A549 (cell line): ENCODE results near the gene ZFX.

Experiments used
- ESRRA ChIP-seq: fragments of 150-350 bp; IDR thresholded peaks from 2 replicates; pipeline ENCODE4 v1.6.1; 2014; ENCODE audit warnings: mild to moderate bottlenecking, low read length, borderline replicate concordance
- NFE2L2 ChIP-seq: fragments of 150-350 bp; conservative IDR thresholded peaks from 2 replicates; pipeline ENCODE4 v1.6.1; 2014; ENCODE audit warnings: low read length
- RAD21 ChIP-seq, 2 experiments: fragments of >200 bp in 1 of 2; sonication (Bioruptor Twin) in 1 of 2; formaldehyde crosslinking in 1 of 2; IDR thresholded peaks in 1 of 2; conservative IDR thresholded peaks in 1 of 2; 2 replicates in 1 of 2; 3 replicates in 1 of 2; pipeline ENCODE4 v1.6.1; 2012 to 2018; ENCODE audit warnings: inconsistent platforms in 1 of 2
- RNF2 ChIP-seq: fragments of 200-600 bp; sonication (generic); IDR thresholded peaks from 2 replicates; pipeline ENCODE4 v1.6.1; 2016; ENCODE audit warnings: low read depth, mild to moderate bottlenecking, antibody characterized with exemption, moderate library complexity, borderline replicate concordance
- SMC3 ChIP-seq: fragments of >200 bp; sonication (Bioruptor Twin); formaldehyde crosslinking; IDR thresholded peaks from 3 replicates; pipeline ENCODE4 v1.6.1; 2018; ENCODE audit warnings: inconsistent platforms
- TF ChIP-seq, protein P1 (sequence below): fragments of >200 bp; sonication (Bioruptor Twin); formaldehyde crosslinking; IDR thresholded peaks from 3 replicates; pipeline ENCODE4 v1.5.1; 2016

- TF ChIP-seq, protein P1, sequence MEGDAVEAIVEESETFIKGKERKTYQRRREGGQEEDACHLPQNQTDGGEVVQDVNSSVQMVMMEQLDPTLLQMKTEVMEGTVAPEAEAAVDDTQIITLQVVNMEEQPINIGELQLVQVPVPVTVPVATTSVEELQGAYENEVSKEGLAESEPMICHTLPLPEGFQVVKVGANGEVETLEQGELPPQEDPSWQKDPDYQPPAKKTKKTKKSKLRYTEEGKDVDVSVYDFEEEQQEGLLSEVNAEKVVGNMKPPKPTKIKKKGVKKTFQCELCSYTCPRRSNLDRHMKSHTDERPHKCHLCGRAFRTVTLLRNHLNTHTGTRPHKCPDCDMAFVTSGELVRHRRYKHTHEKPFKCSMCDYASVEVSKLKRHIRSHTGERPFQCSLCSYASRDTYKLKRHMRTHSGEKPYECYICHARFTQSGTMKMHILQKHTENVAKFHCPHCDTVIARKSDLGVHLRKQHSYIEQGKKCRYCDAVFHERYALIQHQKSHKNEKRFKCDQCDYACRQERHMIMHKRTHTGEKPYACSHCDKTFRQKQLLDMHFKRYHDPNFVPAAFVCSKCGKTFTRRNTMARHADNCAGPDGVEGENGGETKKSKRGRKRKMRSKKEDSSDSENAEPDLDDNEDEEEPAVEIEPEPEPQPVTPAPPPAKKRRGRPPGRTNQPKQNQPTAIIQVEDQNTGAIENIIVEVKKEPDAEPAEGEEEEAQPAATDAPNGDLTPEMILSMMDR, result no peak
- TF ChIP-seq RAD21 (conservative IDR thresholded peaks at IDR 0.05 in 1 of 2, IDR thresholded peaks at IDR 0.05 in 1 of 2) (no peak), SMC3 (no peak), ESRRA (no peak), NFE2L2 (no peak), RNF2 (no peak)
Measured at GRCh38 chrX:24216037-24216436, 66.5 kb downstream of the ZFX start.
